Measurements from ENCODE around the gene SEL1L3. TPM values are rescaled to one million over a fixed set of nuclear protein-coding genes. Genes with fewer than 3 reads are reported as not detected.

SEL1L3 gene
- 18.0 TPM for polyA plus RNA-seq (2012; ENCODE audit: insufficient read length, low read depth)

DNA sequence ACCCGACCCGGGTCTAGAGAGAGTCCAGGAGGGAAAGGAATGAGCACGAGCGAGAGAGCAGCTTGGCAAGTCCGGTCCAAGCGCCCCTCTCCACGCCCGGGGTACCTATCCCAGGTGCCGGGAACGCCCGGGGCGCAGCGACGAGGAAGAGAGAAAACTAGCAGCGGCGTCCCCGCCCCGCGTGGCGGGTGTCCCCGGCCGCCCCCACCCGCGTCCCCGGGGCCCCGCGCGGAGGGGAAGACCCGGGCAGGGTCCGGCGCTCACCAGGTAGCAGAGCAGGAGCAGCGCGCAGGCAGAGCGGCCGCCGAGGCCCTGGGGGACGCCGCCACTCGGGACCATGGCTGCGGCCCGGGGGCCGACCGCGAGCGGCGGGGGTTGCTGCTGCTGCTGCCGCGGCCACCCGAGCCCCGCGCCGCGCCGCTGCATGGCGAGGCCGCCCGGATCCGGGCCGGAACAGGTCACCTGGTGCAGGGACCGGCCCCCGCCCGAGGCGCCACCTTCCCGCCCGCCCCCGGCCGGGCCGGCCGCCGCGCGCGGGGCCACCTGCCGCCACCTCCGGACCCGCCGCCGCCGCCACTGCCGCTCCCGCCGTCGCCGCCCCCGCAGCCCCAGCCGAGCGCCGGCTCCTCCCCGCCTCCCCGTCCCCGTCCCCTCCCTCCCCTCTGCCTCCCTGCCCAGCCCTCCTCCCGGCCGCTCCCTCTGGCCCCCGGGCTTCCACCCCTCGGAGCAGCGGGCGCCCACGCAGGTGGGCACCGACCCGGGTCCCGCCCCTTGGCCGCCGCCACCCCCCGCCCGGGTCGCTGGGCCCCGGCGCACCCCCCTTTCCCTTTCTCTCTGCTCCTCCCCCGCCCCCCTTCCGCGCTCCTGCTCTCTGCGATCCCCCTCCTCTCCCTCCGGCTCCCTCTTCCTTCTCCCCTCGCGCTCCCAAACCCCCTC lies at the start of gene SEL1L3:
SEL1L3 (minus strand) TSS at position 578 of the 936 bp plus-strand sequence; CDS start at position 426, 152 bp downstream.
- TF ChIP-seq POLR2AphosphoS5 (IDR thresholded peaks at IDR 0.05; ENCODE audit: low read depth, low read length) (no peak), TAF1 (IDR thresholded peaks at IDR 0.05; ENCODE audit: borderline replicate concordance, insufficient read depth, low read length) (no peak), SIN3A (IDR thresholded peaks at IDR 0.05; ENCODE audit: borderline replicate concordance, insufficient read depth, low read length) (no peak)
- TF ChIP-seq, protein P1, sequence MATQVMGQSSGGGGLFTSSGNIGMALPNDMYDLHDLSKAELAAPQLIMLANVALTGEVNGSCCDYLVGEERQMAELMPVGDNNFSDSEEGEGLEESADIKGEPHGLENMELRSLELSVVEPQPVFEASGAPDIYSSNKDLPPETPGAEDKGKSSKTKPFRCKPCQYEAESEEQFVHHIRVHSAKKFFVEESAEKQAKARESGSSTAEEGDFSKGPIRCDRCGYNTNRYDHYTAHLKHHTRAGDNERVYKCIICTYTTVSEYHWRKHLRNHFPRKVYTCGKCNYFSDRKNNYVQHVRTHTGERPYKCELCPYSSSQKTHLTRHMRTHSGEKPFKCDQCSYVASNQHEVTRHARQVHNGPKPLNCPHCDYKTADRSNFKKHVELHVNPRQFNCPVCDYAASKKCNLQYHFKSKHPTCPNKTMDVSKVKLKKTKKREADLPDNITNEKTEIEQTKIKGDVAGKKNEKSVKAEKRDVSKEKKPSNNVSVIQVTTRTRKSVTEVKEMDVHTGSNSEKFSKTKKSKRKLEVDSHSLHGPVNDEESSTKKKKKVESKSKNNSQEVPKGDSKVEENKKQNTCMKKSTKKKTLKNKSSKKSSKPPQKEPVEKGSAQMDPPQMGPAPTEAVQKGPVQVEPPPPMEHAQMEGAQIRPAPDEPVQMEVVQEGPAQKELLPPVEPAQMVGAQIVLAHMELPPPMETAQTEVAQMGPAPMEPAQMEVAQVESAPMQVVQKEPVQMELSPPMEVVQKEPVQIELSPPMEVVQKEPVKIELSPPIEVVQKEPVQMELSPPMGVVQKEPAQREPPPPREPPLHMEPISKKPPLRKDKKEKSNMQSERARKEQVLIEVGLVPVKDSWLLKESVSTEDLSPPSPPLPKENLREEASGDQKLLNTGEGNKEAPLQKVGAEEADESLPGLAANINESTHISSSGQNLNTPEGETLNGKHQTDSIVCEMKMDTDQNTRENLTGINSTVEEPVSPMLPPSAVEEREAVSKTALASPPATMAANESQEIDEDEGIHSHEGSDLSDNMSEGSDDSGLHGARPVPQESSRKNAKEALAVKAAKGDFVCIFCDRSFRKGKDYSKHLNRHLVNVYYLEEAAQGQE (IDR thresholded peaks at IDR 0.05; ENCODE audit: insufficient read depth in 1 of 2, low read depth in 2 of 2, low read length in 2 of 2), result no peak

DNA sequence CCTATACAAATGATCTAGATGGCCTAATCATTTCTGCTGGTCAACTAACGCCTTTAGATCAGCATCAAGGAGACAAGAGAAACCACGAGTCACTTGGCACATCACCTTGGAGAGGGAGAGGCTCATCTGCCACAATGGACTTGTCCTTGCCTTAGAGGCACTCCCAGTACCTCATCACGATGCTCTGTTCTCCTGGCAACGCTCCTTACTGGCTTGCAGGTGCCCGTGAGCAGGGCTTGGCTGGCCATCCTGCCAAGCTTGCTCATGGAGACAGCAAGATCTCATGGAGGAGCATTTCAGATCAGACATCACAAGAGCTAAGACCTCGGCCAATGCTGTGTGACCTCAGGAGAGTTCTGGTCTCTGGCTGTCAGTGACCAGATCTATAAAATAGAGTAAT lies 48.6 kb upstream of the SEL1L3 start:
- no peak for TF ChIP-seq TAF1 (IDR thresholded peaks at IDR 0.05; ENCODE audit: borderline replicate concordance, insufficient read depth, low read length)
- TF ChIP-seq, protein P1 (IDR thresholded peaks at IDR 0.05; ENCODE audit: insufficient read depth in 1 of 2, low read depth in 2 of 2, low read length in 2 of 2), result no peak
- TF ChIP-seq FOXP2 (optimal IDR thresholded peaks at IDR 0.05; ENCODE audit: borderline replicate concordance, extremely low read depth, extremely low read length, insufficient read depth), result no peak
- no peak for TF ChIP-seq POLR2AphosphoS5 (IDR thresholded peaks at IDR 0.05; ENCODE audit: low read depth, low read length)
- no peak for TF ChIP-seq SIN3A (IDR thresholded peaks at IDR 0.05; ENCODE audit: borderline replicate concordance, insufficient read depth, low read length)

DNA sequence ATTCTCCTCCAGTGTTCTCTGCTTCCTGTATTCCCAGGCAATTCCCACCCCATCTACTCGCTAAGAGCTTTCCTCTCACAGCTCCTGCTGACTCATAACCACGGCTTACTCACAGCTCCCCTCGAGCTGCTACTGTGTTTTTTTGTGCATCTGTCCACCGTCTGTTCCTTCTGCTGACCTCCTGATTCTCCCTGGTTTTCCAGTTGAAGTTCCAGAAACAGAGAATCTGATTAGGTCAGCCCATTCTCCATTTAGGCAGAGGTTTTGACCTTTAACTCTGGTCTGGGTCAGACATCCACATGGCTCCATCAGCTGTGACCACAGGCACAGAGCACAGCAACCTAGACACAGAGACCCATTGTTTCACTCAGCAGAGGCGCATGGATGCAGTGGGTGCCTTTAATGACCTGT lies 45.7 kb upstream of the SEL1L3 start:
- TF ChIP-seq, protein P1 (IDR thresholded peaks at IDR 0.05; ENCODE audit: insufficient read depth in 1 of 2, low read depth in 2 of 2, low read length in 2 of 2), result no peak; a peak in 1 of 4 replicates
- peak; percentile 19; the same call in 1 of the 2 replicates for TF ChIP-seq SIN3A (IDR thresholded peaks at IDR 0.05; ENCODE audit: borderline replicate concordance, insufficient read depth, low read length)
- TF ChIP-seq FOXP2 (optimal IDR thresholded peaks at IDR 0.05; ENCODE audit: borderline replicate concordance, extremely low read depth, extremely low read length, insufficient read depth), result no peak
- no peak for TF ChIP-seq TAF1 (IDR thresholded peaks at IDR 0.05; ENCODE audit: borderline replicate concordance, insufficient read depth, low read length)
- peak; percentile 34; the same call in 1 of the 2 replicates for TF ChIP-seq POLR2AphosphoS5 (IDR thresholded peaks at IDR 0.05; ENCODE audit: low read depth, low read length)

DNA sequence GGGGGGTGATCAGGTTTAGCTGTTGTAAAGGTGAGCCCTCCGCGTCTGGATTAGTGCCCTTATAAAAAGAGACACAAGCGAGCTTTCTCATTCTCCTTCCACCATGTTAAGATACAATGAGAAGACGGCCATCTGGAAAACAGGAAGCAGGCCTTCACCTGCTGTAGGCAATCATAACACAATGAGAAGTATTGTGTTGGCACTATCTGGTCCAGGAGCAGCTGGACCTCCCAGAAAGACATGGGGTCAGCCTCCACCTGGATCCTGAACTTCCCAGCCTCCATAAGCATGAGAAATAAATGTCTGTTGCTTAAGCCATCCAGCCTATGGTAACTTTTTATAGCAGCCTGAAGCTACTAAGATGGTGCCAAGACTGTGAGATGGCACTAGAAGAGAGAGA lies 42.6 kb upstream of the SEL1L3 start:
- TF ChIP-seq TAF1 (IDR thresholded peaks at IDR 0.05; ENCODE audit: borderline replicate concordance, insufficient read depth, low read length) (no peak), POLR2AphosphoS5 (IDR thresholded peaks at IDR 0.05; ENCODE audit: low read depth, low read length) (no peak), SIN3A (IDR thresholded peaks at IDR 0.05; ENCODE audit: borderline replicate concordance, insufficient read depth, low read length) (no peak), FOXP2 (optimal IDR thresholded peaks at IDR 0.05; ENCODE audit: borderline replicate concordance, extremely low read depth, extremely low read length, insufficient read depth) (no peak)
- TF ChIP-seq, protein P1 (IDR thresholded peaks at IDR 0.05; ENCODE audit: insufficient read depth in 1 of 2, low read depth in 2 of 2, low read length in 2 of 2), result no peak

Measured in PFSK-1 (cell line).